Neural progenitor cell (in vitro differentiated cells): Measurements from ENCODE around the gene BACE2. TPM values are rescaled to one million over a fixed set of nuclear protein-coding genes. Genes with fewer than 3 reads are reported as not detected.

Experiments used
- DNase-seq: peaks from one replicate; pipeline ENCODE4 v3.0.0-alpha.2; 2016; ENCODE audit warnings: low spot score
- H2AFZ ChIP-seq: fragments of 200-600 bp; sonication (generic); replicated peaks from 2 replicates; pipeline ENCODE4 v1.6.1; 2016; ENCODE audit warnings: antibody characterized with exemption
- H3F3A ChIP-seq: fragments of 200-600 bp; sonication (generic); 2 replicates; pipeline ENCODE4 v1.6.1; 2016; ENCODE audit warnings: antibody characterized with exemption, low read depth
- H3K27ac ChIP-seq: fragments of 200-600 bp; sonication (generic); 2 replicates; pipeline ENCODE4 v1.5.1; 2016; ENCODE audit warnings: mild to moderate bottlenecking
- H3K27me3 ChIP-seq: fragments of 200-600 bp; sonication (generic); 2 replicates; pipeline ENCODE4 v1.6.1; 2016; ENCODE audit warnings: mild to moderate bottlenecking, moderate library complexity
- H3K36me3 ChIP-seq: fragments of 200-600 bp; sonication (generic); 2 replicates; pipeline ENCODE4 v1.5.1; 2016
- H3K4me1 ChIP-seq: fragments of 200-600 bp; sonication (generic); 2 replicates; pipeline ENCODE4 v1.6.1; 2016; ENCODE audit warnings: mixed run types
- H3K4me2 ChIP-seq: fragments of 200-600 bp; sonication (generic); 2 replicates; pipeline ENCODE4 v1.6.1; 2016
- H3K4me3 ChIP-seq: fragments of 200-600 bp; sonication (generic); 2 replicates; pipeline ENCODE4 v1.5.1; 2016
- H3K79me2 ChIP-seq: fragments of 200-600 bp; sonication (generic); 2 replicates; pipeline ENCODE4 v1.6.1; 2016; ENCODE audit warnings: low read depth
- H3K9ac ChIP-seq: fragments of 200-600 bp; sonication (generic); 2 replicates; pipeline ENCODE4 v1.6.1; 2016
- H3K9me3 ChIP-seq: fragments of 200-600 bp; sonication (generic); 2 replicates; pipeline ENCODE4 v1.5.1; 2016; ENCODE audit warnings: low read depth
- H4K20me1 ChIP-seq: fragments of 200-600 bp; sonication (generic); 2 replicates; pipeline ENCODE4 v1.6.1; 2016; ENCODE audit warnings: low read depth
- H3K27ac Mint-ChIP-seq: 3 replicates; pipeline ENCODE4 v1.8.0; 2021; ENCODE audit warnings: mixed read lengths
- H3K27me3 Mint-ChIP-seq: 2 replicates; pipeline ENCODE4 v1.8.0; 2022; ENCODE audit warnings: low read depth, mild to moderate bottlenecking, inconsistent platforms, moderate library complexity, mixed read lengths; ENCODE audit not compliant: insufficient read depth
- H3K36me3 Mint-ChIP-seq: 3 replicates; pipeline ENCODE4 v1.8.0; 2021; ENCODE audit warnings: mixed read lengths
- H3K4me1 Mint-ChIP-seq: 3 replicates; pipeline ENCODE4 v1.8.0; 2021; ENCODE audit warnings: mixed read lengths
- H3K4me3 Mint-ChIP-seq: 3 replicates; pipeline ENCODE4 v1.8.0; 2021; ENCODE audit warnings: mild to moderate bottlenecking, moderate library complexity, mixed read lengths
- H3K9me3 Mint-ChIP-seq: 3 replicates; pipeline ENCODE4 v1.8.0; 2020; ENCODE audit warnings: mixed read lengths
- CTCF ChIP-seq: fragments of 200-600 bp; sonication (generic); IDR thresholded peaks from 2 replicates; pipeline ENCODE4 v1.5.1; 2017; ENCODE audit warnings: antibody characterized with exemption, mild to moderate bottlenecking
- EZH2 ChIP-seq: fragments of 200-600 bp; sonication (generic); IDR thresholded peaks from 2 replicates; pipeline ENCODE4 v1.6.1; 2017; ENCODE audit warnings: antibody characterized with exemption, mild to moderate bottlenecking, moderate library complexity
- EZH2phosphoT487 ChIP-seq: fragments of 200-600 bp; sonication (generic); IDR thresholded peaks from 2 replicates; pipeline ENCODE4 v1.6.1; 2017; ENCODE audit warnings: antibody characterized with exemption
- total RNA-seq: library from RNA; depleted of rRNA; stranded (reverse); fragments of >200 nt; gene quantifications from 2 replicates; pipeline ENCODE4 v1.2.3, GENCODE V29; 2015; ENCODE audit warnings: low replicate concordance

BACE2 gene
- total RNA-seq, 1 donor from 2014 or later = 0.15 TPM

- DNase-seq = no peak
Measured at GRCh38 chr21:41219498-41220207, 51.7 kb downstream of the BACE2 start.

GRCh38 chr21:41220208-41220733 lies 52.3 kb downstream of the BACE2 start:
- Histone ChIP-seq H3K27ac (no peak overlapping the region), H3K9me3 (no peaks in the 10 kb centered on the region), H3K4me3 (no peak overlapping the region), H2AFZ (no peak overlapping the region), H3K36me3 (no peaks in the 10 kb centered on the region), H3K4me2 (no peak overlapping the region), H3K79me2 (no peaks in the 10 kb centered on the region), H3K9ac (no peak overlapping the region), H3K4me1 (peaks cover 4% of the 10 kb centered on the region), H3K27me3 (no peaks in the 10 kb centered on the region), H4K20me1 (no peaks in the 10 kb centered on the region), H3F3A (no peaks in the 10 kb centered on the region)
- DNase-seq = no peak
- Mint-ChIP-seq H3K27me3 (peaks cover 2% of the 10 kb centered on the region), H3K4me1 (peaks cover 8% of the 10 kb centered on the region), H3K27ac (no peak overlapping the region), H3K36me3 (no peaks in the 10 kb centered on the region), H3K4me3 (no peak overlapping the region), H3K9me3 (no peaks in the 10 kb centered on the region)
- TF ChIP-seq EZH2phosphoT487 (no peak), CTCF (no peak), EZH2 (no peak)

More at GRCh38 chr21:41219498-41220207, 51.7 kb downstream of the BACE2 start:
- Histone ChIP-seq H3F3A (no peaks in the 10 kb centered on the region), H3K27me3 (no peaks in the 10 kb centered on the region), H3K79me2 (no peaks in the 10 kb centered on the region), H3K36me3 (no peaks in the 10 kb centered on the region), H4K20me1 (no peaks in the 10 kb centered on the region), H3K9ac (no peak overlapping the region), H3K4me1 (peaks cover 4% of the 10 kb centered on the region), H3K27ac (no peak overlapping the region), H2AFZ (no peak overlapping the region), H3K4me3 (no peak overlapping the region), H3K4me2 (no peak overlapping the region), H3K9me3 (no peaks in the 10 kb centered on the region)
- TF ChIP-seq CTCF = no peak
- TF ChIP-seq EZH2 = no peak
- TF ChIP-seq EZH2phosphoT487 = no peak
- peaks cover 2% of the 10 kb centered on the region for H3K27me3 Mint-ChIP-seq
- no peaks in the 10 kb centered on the region for H3K9me3 Mint-ChIP-seq
- H3K36me3 Mint-ChIP-seq = no peaks in the 10 kb centered on the region
- peaks cover 8% of the 10 kb centered on the region for H3K4me1 Mint-ChIP-seq
- H3K4me3 Mint-ChIP-seq = no peak overlapping the region
- no peak overlapping the region for H3K27ac Mint-ChIP-seq

DNA sequence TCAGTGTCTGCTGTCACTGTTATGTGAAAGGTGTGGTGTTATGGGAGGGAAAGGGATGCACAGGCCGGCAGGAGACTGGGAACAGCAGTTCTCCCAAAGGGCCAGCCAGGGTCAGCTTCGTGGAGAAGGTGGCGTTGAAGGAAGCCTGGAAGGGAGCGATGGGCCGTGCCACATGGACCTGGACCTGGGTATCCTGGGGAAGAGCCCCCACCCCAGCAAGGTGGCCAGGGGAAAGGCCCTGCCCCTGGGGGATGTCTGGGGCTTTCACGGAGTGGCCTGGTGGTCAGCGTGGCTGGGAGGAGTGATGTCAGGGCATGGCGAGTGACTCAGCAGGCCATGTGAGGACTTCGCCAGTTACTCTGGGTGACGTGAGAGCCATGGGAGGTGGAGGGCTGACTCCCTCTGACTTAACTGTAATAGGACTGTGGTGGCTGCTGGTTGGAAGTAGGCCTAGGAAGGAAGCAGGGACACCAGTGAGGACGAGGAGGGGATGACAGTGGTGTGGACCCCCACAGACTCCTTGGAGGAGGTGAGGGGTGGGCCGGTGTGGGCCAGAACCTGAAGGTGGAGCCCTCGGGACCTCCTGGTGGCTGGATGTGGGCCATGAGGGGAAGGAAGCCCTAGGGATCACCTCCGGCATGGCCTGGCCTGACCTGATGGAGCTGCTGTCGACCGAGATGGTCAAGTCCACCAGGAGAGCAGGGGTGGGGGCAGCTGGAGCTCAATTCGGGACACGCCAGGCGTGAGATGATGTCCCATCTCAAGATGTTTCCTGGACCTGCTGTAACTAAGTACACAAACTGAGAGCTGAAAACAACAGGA lies 54.5 kb downstream of the BACE2 start:
- H3K9ac ChIP-seq = no peak overlapping the region
- H4K20me1 ChIP-seq = no peaks in the 10 kb centered on the region
- H3K4me1 ChIP-seq = peaks cover 2% of the 10 kb centered on the region
- no peaks in the 10 kb centered on the region for H3K36me3 ChIP-seq
- no peak overlapping the region for H2AFZ ChIP-seq
- no peak overlapping the region for H3K4me3 Mint-ChIP-seq
- no peak overlapping the region for H3K4me2 ChIP-seq
- TF ChIP-seq EZH2 = no peak
- no peak for TF ChIP-seq EZH2phosphoT487
- no peak for TF ChIP-seq CTCF
- H3K9me3 Mint-ChIP-seq = no peaks in the 10 kb centered on the region
- peaks cover 2% of the 10 kb centered on the region for H3K27me3 Mint-ChIP-seq
- H3K4me3 ChIP-seq = no peak overlapping the region
- no peak for DNase-seq
- H3K79me2 ChIP-seq = no peaks in the 10 kb centered on the region
- H3K27ac Mint-ChIP-seq = no peak overlapping the region
- no peaks in the 10 kb centered on the region for H3K27me3 ChIP-seq
- H3K27ac ChIP-seq = no peak overlapping the region
- no peaks in the 10 kb centered on the region for H3F3A ChIP-seq
- H3K4me1 Mint-ChIP-seq = peaks cover 4% of the 10 kb centered on the region
- H3K9me3 ChIP-seq = no peaks in the 10 kb centered on the region
- no peaks in the 10 kb centered on the region for H3K36me3 Mint-ChIP-seq
